ENCODE data around the gene GRHPR. TPM values are rescaled to one million over a fixed set of nuclear protein-coding genes. Genes with fewer than 3 reads are reported as not detected.
A peak's percentile ranks its signal among the peaks of the same experiment; 100 is the strongest.

The GRHPR gene
- total RNA-seq, 2 donors from 2014 or later: 86.6 to 109 TPM

DNA sequence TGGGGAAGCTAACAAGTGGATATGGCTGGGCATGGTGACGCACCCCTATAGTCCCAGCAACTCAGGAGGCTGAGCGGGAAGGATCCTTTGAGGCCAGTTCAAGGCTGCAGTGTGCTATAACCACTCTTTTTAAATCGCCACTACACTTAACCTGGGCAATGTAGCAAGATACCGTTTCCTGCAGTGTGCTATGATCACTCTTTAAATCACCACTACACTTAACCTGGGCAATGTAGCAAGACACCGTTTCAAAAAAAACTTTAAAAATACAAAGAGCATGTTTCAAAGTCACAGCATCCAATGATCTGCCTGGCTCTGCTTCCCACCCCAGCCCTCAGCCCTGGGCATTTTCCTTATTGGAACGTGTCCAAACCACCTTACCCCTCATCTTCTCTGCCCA, 14.5 kb downstream of the GRHPR start:
- DNase-seq (no peak), ATAC-seq (peak; percentile 1 to 2)
- intact Hi-C loops (cut with DNase I): no loop called here

DNA sequence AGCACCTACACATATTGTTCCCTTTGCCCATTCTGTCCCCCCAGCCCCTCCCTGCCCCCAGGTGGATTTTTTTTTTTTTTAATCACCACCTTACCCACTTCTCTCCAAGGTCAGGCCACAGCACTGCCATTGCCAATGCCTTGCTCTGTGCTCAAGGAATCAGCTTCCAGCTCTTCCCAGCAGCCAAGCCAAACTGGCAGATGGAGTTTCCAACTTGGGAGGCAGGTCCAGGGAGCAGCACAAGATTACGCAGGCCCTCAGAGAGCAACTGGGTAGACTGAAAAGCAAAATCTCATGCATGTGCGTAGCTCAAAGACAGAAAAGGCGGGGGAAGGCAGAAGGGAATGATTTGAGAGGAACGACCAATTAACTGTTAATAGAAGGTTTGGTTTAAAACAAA, 15.1 kb downstream of the GRHPR start:
- ATAC-seq: no peak
- intact Hi-C loops (cut with DNase I): no loop called here
- DNase-seq: no peak

DNA sequence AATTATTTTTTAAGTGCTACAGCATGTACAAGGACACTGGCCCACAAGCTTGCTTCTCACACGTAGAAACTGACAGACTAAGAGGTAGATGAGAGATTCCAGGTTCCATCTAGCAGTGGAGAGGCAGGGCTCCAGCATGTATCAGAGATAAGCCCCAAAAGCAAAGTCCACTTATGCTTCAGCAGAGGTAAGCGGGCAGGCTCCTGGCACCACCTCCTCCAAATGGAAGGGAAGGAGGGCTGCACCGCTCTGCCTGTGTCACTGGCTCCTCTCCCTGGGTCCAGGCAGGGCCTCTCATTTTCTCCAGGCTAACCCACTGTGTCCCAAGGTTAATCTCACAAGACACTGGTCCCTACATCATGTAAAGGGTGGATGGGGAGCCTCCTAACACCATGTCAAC, 15.9 kb downstream of the GRHPR start:
- DNase-seq (no peak), ATAC-seq (no peak)
- intact Hi-C loops (cut with DNase I): no loop called here

DNA sequence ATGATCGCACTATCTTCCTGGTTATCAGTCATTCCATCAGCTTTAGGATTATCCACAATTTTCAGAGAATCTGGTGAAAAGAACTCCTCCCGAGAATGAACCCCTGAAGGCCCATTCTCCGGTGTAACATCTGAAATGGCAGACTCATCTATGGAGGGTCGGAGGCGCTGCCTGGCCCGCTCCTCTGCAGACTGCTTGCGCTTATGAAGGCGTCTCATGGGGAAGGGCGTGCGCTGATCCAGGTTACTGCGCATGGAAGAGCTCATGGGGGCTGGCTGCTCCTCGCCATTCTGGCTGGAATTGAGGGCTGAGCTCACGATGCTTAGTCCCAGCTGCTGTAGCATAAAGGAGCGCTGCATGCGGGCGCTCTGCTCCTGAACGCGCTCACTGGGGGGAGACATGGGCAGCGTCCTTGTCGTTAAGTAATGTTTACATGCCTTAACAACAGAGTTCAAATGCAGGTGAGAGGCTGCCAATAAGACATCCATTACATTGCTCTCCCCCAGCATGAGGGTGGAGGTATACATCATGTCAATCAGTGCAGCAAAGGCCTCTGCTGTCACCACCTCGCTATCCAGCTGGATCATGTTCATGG, 19.4 kb downstream of the GRHPR start:
- intact Hi-C loops (cut with DNase I): no loop called here
- DNase-seq (no peak), ATAC-seq (no peak)

DNA sequence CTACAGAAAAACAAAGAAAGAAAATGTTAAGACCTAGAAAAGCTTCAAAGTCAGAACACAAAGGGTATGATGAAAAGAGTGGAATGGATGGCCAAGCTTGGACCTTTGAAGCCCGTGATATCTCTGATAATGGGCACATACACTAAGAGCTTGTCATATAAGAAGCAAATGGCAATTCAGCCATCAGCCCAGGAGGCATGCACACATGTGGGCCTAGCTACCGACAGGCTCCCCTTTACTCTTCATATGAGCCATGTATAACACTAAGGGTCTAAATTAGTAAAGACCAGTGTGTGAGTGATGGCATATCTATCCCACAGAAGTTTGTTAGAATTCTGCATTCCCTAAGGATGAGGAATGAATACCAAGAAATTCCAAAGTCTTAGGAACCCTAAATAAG, 20.1 kb downstream of the GRHPR start:
- DNase-seq: no peak
- intact Hi-C loops (cut with DNase I): no loop called here
- ATAC-seq: no peak

DNA sequence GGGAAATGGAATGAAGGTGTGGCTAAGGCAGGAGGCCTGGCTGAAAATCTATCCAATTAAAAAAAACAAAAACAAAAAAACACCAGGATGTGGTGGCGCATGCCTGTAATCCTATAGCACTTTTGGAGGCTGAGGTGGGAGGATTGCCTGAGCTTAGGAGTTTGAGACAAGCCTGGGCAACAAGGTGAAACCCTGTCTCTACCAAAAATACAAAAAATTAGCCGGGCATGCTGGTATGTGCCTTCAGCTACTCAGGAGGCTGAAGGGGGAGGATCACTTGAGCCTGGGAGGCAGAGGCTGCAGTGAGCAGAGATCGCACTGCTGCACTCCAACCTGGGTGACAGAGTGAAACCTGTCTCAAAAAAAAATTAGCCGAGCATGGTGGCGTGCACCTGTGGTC, 21.1 kb downstream of the GRHPR start:
- DNase-seq (no peak), ATAC-seq (no peak)

DNA sequence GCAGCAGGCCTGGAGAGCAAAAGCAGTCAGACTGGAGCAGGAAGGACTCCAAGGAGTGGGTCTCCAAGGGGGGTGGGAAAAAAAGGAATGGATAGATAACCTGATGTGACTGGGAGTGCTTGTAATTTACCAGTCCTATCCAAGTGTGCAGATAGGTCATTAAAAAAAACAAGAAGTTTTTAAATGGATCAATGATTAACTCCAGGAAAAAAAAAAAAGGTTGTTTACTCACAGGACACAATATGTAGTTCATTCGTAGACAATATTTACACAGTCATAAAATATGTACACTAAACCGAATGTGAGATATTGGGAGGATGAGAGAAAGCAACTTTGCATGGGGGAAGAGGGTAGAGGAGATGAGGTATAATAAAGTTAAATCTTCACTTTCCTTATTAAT, 22.4 kb downstream of the GRHPR start:
- no peak for ATAC-seq

More for the DNA sequence above, 21.1 kb downstream of the GRHPR start:
- intact Hi-C loops (cut with DNase I): no loop called here

DNA sequence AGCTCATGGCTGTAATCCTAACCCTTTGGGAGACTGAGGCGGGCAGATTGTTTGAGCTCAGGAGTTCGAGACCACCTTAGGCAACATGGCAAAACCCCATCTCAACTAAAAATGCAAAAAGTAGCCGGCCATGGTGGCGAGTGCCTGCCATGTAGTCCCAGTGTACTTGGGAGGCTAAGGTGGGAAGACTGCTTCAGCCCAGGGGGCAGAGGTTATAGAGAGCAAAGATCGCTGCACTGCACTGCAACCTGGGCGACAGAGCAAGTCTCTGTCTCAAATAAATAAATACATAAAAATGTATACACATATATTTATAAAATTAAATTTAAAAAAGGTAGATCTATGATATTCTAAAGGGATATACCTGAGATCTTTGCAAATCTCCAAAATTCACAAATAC, 23.3 kb downstream of the GRHPR start:
- DNase-seq (no peak), ATAC-seq (no peak)
- intact Hi-C loops (cut with DNase I): no loop called here

More for the DNA sequence above, 22.4 kb downstream of the GRHPR start:
- no peak for DNase-seq
- intact Hi-C loops (cut with DNase I): no loop called here

DNA sequence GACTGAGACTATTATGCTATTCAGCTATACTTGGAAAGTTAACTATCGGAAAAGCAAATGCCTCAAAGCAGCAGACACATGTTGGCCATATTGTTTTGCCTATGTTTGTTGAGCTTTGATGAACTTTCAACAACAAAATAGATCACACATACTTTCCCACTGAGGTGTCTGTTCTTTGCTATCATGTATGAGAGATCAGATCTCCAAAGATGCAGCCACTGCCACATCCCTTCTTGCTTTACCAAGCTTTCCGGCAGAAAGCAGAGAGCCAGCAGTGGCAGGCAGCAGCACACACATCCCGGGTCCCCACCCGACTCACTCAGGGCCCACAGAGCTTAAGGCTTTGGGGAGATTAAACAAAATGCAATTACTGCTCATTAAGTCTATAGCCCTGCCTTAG, 23.9 kb downstream of the GRHPR start:
- no peak for DNase-seq
- no peak for ATAC-seq
- intact Hi-C loops (cut with DNase I): no loop called here

DNA sequence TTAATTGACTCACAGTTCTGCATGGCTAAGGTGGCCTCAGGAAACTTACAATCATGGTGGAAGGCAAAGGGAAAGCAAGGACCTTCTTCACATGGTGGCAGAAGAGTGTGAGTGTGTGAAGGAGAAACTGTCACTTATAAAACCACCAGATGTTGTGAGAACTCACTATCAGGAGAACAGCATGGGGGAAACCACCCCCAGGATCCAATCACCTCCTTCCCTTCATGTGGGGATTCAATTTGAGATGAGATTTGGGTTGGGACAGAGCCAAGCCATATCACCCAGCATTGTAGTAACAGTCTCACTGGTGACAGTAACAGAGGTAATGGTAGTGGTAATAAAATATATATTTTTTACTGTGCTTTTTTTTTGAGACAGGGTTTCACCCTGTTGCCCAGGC, 24.6 kb downstream of the GRHPR start:
- no peak for DNase-seq
- intact Hi-C loops (cut with DNase I): no loop called here
- no peak for ATAC-seq

DNA sequence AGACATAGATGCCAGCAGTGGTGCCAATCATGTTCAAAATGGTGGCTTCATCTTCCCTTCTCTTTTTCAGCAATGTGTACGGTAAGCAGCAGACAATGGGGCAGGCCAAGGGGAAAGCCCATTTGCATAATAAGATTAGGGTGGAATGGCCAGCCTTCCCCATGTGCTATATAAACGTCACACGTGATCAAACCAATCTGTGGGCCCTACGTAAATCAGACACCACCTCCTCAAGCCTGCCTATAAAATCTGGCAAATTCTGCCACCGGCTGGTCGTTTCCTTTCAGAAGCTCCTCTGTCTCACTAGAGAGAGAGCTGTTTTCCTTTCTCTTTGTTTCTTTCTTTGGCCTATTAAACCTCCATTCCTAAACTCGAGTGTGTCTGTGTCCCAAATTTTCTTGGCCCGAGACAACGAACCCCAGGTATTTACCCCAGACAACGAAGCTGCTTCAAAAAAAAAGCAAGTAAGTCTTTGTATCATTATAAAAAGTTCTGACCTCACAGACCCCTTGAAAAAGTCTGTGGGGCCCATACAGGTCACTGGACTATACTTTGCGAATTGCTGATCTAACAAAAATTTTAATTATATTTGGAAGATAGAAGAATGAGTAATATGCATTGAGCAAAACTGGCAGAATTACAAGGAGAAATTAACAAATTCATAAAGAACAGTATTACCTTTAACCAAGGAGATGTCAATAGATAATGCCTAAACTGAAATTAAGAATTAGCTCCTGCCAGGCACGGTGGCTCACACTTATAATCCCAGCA, 27.6 kb downstream of the GRHPR start:
- intact Hi-C loops (cut with DNase I): no loop called here
- no peak for DNase-seq
- no peak for ATAC-seq

DNA sequence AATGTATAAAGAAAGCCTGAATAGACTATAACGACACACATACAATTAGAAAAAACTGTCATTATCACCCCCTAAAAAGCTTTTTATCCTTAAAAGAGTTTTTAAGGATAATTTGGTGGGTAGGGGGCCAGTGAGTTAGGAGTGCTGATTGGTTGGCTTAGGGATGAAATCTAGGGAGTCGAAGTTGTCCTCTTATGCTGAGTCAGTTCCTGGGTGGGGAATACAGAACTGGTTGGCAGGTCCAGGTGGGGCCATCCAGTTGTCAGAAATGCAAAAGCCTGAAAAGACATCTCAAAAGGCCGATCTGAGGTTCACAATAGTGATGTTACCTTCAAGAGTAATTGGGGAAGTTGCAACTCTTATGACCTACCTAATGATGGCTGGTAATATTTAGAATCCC, 29.1 kb downstream of the GRHPR start:
- ATAC-seq (no peak), DNase-seq (no peak)
- intact Hi-C loops (cut with DNase I): no loop called here

DNA sequence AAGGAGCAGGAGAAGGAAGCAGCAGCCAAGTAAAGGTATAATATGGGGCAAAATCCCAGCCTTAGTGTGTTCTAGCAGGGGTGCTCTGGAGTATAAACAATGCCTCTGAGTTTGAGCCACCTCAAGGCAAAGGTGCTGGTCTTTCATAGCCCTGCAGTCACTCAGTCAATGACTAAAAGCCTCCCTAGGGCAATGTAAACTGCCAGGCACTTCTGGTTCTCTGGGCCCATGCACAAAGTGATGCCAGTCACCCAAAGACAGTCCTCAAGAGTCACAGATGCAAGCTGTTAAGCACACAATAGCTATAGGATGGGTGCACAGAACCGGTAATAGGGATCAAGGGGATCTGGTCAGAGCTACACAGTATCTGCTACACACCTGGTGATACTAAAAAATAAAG, 30.1 kb downstream of the GRHPR start:
- intact Hi-C loops (cut with DNase I): no loop called here
- ATAC-seq (no peak), DNase-seq (no peak)

DNA sequence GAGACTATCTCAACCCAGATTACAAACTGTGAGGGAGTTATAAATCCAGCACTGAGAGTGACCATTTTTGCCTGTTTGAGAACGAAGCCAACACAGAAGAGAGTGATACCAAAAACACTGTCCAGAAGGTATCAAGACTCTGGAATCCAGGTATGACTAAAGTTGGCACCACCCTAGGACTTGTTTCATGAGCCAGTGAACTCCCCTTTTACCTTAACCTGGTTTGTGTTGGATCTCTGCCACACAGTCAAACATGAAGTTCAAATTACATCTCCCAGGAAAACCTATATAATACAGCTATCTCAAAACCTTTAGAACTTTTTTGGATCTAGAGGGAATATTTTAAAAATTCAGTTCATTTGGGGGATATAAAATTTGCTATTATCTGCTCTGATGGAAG, 31.3 kb downstream of the GRHPR start:
- intact Hi-C loops (cut with DNase I): no loop called here
- ATAC-seq: no peak
- no peak for DNase-seq

DNA sequence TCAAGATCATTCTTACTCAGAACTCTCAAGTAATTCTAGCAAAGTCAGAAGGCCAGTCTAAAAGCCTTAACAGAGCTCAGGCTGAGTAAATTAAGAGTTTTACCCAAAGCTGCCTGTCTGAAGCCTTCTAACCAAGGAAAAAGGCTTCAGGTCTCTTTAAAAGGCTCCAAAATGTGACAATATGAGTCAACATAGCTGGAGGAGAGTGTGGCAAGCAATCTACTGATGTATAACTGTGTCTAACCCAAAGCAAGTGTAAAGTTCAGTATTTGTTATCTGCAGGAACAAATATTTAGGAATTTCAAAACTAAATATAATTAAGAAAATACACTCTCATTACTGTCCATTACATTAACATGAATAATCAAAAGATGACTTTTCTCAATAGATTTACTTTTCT, 31.7 kb downstream of the GRHPR start:
- intact Hi-C loops (cut with DNase I): no loop called here
- DNase-seq (no peak), ATAC-seq (no peak)

DNA sequence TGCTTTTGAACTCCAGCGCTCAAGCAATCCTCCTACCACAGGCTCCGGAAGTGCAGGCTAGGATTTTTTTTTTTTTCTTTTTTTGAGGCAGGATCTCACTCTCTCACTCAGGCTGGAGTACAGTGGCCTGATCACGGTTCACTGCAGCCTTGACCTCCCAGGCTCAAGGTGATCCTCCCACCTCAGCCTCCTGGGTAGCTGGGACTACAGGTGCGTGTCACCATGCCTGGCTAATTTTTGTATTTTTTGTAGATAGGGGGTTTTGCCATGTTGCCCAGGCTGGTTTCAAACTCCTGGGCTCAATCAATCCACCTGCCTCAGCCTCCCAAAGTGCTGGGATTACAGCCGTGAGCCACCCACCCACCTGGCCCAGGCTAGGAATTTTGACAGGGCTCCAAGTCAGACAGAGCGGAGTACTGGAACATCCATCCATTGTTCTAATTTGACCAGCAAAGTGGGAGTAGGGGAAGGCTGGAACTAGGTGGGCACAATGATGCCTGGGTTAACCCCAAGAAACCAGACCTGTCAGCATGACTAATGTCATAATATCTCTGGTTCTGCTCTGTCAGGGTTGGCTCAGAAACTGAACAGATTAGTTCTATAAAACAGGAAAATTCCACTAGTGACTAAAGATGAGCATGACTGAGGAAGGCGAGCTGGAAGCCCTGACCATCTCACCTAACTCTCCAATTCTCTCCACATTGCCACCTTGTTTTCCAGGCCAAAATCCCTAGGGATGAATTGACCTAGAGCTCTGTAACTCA, 33.6 kb downstream of the GRHPR start:
- DNase-seq: no peak
- intact Hi-C loops (cut with DNase I): no loop called here
- no peak for ATAC-seq

DNA sequence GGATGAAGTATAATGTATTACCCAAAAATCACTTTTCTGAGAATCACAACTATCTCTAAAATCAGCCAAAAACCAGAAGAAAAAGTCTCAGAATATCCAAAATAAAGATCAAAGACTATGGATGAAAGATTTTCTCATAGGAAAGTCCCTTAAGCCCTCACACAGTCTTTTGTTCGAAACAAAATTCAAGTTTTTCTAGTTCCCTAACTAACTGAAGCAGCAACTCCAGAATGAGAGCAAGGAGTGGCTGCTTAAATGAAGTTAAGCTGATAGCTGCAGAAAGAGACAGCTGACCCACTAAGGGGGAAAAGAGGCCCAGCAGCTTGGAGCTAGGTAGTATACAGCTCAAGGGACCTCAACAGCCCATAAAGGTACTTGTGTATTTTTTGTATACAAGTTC, 34.3 kb downstream of the GRHPR start:
- DNase-seq: no peak
- intact Hi-C loops (cut with DNase I): no loop called here

DNA sequence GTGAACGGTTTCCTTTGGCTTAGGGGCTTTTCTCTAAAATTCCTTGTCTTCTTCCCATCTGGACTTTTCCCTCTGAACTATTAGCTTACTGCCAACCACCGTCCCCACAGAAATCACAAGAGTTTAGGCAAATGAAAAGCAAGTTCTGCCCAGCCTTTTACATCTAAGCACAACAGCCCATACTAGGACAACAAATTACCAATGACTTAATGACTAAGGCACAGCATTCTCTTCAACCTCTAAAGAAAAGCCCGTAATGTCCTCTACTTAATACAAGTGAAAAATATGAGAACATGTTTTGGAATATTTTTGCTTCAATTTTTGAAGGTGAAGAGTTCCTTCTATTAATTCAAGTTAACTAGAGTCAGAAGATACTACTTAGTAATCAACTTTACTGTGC, 41.5 kb downstream of the GRHPR start:
- DNase-seq (no peak), ATAC-seq (no peak)
- intact Hi-C loops (cut with DNase I): no loop called here

More for the DNA sequence above, 34.3 kb downstream of the GRHPR start:
- no peak for ATAC-seq

DNA sequence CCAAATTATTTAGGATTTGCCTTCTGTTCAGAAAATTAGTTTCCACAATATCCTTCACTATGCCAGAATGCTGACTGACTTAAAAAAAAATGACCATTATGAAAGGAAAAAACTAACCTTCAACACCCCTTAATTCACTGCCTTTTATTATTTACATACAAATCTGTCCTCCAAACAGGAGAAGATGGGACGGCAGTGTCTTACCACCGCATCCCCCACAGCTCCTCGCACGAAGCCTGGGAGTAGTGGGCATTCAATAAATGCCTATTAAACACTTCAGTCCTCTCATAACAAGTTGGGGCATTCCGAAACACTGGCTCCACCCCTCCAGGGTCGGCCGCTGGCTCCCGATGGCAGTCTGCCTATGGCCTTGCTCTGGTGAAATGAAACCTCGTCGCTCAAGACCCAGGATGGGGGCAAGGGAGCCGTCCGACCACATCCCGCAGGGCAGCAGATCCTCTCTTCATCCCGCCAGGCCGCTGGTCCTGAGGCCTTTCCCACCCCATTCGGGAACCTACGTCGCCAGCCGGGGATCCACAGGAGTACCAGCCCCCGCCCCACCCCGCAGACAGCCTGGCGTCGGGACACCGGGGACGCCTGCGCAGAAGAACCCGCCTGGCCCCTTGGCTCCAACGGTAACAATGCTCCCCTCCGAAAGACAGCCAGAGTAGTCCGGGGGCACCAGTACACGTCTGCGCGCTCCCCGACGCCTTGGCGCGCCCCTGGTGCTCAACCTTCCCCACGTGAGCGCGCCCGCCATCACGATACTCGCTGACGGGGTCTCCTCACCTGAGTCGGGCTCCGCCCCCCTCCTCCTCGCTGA, 42.1 kb downstream of the GRHPR start:
- ATAC-seq: peak; percentile 35 to 62
- intact Hi-C loops (cut with DNase I): no loop called here
- peak; percentile 86 for DNase-seq

Data from left cardiac atrium (tissue), 4 donors.